Ishikawa (cell line): ENCODE measurements around the gene ZNF771.

ENCODE experiments used
- CEBPB ChIP-seq: IDR thresholded peaks from 2 replicates; pipeline ENCODE4 v1.6.1; 2012
- CREB1 ChIP-seq: IDR thresholded peaks from 2 replicates; pipeline ENCODE4 v1.6.1; 2012; ENCODE audit warnings: low read depth
- EGR1 ChIP-seq: IDR thresholded peaks from 2 replicates; pipeline ENCODE4 v1.6.1; 2012
- EP300 ChIP-seq: IDR thresholded peaks from 2 replicates; pipeline ENCODE4 v1.6.1; 2012; ENCODE audit warnings: borderline replicate concordance
- FOXM1 ChIP-seq: IDR thresholded peaks from 2 replicates; pipeline ENCODE4 v1.6.1; 2012; ENCODE audit warnings: low read depth, borderline replicate concordance
- NFIC ChIP-seq: IDR thresholded peaks from 2 replicates; pipeline ENCODE4 v1.6.1; 2012
- RAD21 ChIP-seq: IDR thresholded peaks from 2 replicates; pipeline ENCODE4 v1.6.1; 2012; ENCODE audit warnings: low read depth
- TAF1 ChIP-seq: IDR thresholded peaks from 2 replicates; pipeline ENCODE4 v1.6.1; 2012; ENCODE audit warnings: low read depth, mild to moderate bottlenecking
- TCF12 ChIP-seq: IDR thresholded peaks from 2 replicates; pipeline ENCODE4 v1.6.1; 2012; ENCODE audit warnings: low read depth
- TEAD4 ChIP-seq: IDR thresholded peaks from 2 replicates; pipeline ENCODE4 v1.6.1; 2012
- YY1 ChIP-seq: IDR thresholded peaks from 2 replicates; pipeline ENCODE4 v1.6.1; 2012; ENCODE audit warnings: low read depth
- ZBTB7A ChIP-seq: IDR thresholded peaks from 2 replicates; pipeline ENCODE4 v1.6.1; 2012; ENCODE audit warnings: low read depth
- TF ChIP-seq, protein P1 (sequence below): IDR thresholded peaks from 2 replicates; pipeline ENCODE4 v1.6.1; 2012
- TF ChIP-seq, protein P2 (sequence below): IDR thresholded peaks from 2 replicates; pipeline ENCODE4 v1.6.1; 2012
- TF ChIP-seq, protein P3 (sequence below): IDR thresholded peaks from 2 replicates; pipeline ENCODE4 v1.6.1; 2012; ENCODE audit warnings: low read depth, mild to moderate bottlenecking

The ZNF771 gene

GRCh38 chr16:30443631-30444030 is 36.2 kb downstream of the ZNF771 start:
- TF ChIP-seq TAF1, result no peak
- no peak for TF ChIP-seq TEAD4
- TF ChIP-seq, protein P1, sequence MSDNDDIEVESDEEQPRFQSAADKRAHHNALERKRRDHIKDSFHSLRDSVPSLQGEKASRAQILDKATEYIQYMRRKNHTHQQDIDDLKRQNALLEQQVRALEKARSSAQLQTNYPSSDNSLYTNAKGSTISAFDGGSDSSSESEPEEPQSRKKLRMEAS, result no peak
- TF ChIP-seq FOXM1, result no peak
- no peak for TF ChIP-seq ZBTB7A
- no peak for TF ChIP-seq EP300
- TF ChIP-seq CREB1, result no peak
- TF ChIP-seq RAD21, result no peak
- no peak for TF ChIP-seq EGR1

GRCh38 chr16:30444231-30445148 is 37.1 kb downstream of the ZNF771 start:
- TF ChIP-seq TCF12, result no peak
- TF ChIP-seq EP300, result no peak

DNA sequence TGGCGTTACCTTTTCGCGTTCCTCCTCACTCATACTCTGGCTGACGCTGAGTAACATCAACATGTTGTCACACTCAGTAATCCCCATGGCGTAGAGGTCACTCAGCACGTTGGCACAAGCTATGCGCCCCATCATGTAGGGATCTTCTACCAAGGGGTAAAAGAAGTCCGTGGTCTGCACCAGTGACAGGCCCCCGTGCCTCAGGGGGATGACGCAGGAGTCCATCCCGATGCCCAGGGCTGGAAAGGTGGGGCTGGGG is 37.7 kb downstream of the ZNF771 start:
- TF ChIP-seq TAF1 (no peak), CEBPB (no peak), NFIC (no peak), CREB1 (no peak), TCF12 (no peak), EP300 (no peak), YY1 (no peak), TEAD4 (no peak), FOXM1 (no peak), ZBTB7A (no peak), EGR1 (no peak), RAD21 (no peak)
- TF ChIP-seq, protein P2, sequence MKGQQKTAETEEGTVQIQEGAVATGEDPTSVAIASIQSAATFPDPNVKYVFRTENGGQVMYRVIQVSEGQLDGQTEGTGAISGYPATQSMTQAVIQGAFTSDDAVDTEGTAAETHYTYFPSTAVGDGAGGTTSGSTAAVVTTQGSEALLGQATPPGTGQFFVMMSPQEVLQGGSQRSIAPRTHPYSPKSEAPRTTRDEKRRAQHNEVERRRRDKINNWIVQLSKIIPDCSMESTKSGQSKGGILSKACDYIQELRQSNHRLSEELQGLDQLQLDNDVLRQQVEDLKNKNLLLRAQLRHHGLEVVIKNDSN, result no peak
- TF ChIP-seq, protein P1, result no peak
- TF ChIP-seq, protein P3, sequence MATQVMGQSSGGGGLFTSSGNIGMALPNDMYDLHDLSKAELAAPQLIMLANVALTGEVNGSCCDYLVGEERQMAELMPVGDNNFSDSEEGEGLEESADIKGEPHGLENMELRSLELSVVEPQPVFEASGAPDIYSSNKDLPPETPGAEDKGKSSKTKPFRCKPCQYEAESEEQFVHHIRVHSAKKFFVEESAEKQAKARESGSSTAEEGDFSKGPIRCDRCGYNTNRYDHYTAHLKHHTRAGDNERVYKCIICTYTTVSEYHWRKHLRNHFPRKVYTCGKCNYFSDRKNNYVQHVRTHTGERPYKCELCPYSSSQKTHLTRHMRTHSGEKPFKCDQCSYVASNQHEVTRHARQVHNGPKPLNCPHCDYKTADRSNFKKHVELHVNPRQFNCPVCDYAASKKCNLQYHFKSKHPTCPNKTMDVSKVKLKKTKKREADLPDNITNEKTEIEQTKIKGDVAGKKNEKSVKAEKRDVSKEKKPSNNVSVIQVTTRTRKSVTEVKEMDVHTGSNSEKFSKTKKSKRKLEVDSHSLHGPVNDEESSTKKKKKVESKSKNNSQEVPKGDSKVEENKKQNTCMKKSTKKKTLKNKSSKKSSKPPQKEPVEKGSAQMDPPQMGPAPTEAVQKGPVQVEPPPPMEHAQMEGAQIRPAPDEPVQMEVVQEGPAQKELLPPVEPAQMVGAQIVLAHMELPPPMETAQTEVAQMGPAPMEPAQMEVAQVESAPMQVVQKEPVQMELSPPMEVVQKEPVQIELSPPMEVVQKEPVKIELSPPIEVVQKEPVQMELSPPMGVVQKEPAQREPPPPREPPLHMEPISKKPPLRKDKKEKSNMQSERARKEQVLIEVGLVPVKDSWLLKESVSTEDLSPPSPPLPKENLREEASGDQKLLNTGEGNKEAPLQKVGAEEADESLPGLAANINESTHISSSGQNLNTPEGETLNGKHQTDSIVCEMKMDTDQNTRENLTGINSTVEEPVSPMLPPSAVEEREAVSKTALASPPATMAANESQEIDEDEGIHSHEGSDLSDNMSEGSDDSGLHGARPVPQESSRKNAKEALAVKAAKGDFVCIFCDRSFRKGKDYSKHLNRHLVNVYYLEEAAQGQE, result no peak

GRCh38 chr16:30445408-30446202 is 38.2 kb downstream of the ZNF771 start, which contains the start of gene SEPHS2:
Gene SEPHS2 (minus strand): TSS chr16:30445874. CDS start chr16:30445727, 147 bp downstream.
- TF ChIP-seq CEBPB (peak; percentile 80), RAD21 (no peak), ZBTB7A (no peak), TAF1 (peak; percentile 72; the same call in 1 of the 2 replicates), EP300 (no peak), YY1 (peak; percentile 40; the same call in 1 of the 2 replicates), TCF12 (peak; percentile 45), CREB1 (peak; percentile 14; the same call in 1 of the 2 replicates), NFIC (no peak), EGR1 (no peak), FOXM1 (no peak), TEAD4 (peak; percentile 14; the same call in 1 of the 2 replicates)
- TF ChIP-seq, protein P3, result no peak
- TF ChIP-seq, protein P2, result peak; percentile 90
- TF ChIP-seq, protein P1, result peak; percentile 98

- TF ChIP-seq, protein P1, result no peak
- TF ChIP-seq ZBTB7A (no peak), CREB1 (no peak), RAD21 (no peak), TCF12 (no peak), YY1 (no peak), NFIC (no peak)
Measured at GRCh38 chr16:30446203-30446595, 38.8 kb downstream of the ZNF771 start.
